GM19463 (cell line): Measurements from ENCODE around the gene RBM6.
"Not testable (repeated sequence)": the region's sequence is repeated elsewhere in the genome, so short reads cannot be mapped to it uniquely, and the experiment has no call there.

Experiments used
- ATAC-seq: cut with Tn5 transposase; IDR thresholded peaks from one replicate; pipeline ENCODE4 v1.9.1; 2021; ENCODE audit warnings: mild to moderate bottlenecking, moderate library complexity; ENCODE audit not compliant: unreplicated experiment

Gene RBM6

DNA sequence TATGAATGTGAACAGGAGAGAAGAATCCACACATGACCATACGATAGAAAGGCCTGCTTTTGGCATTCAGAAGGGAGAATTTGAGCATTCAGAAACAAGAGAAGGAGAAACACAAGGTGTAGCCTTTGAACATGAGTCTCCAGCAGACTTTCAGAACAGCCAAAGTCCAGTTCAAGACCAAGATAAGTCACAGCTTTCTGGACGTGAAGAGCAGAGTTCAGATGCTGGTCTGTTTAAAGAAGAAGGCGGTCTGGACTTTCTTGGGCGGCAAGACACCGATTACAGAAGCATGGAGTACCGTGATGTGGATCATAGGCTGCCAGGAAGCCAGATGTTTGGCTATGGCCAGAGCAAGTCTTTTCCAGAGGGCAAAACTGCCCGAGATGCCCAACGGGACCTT, 28.4 kb downstream of the RBM6 start:
- ATAC-seq = no peak

GRCh38 chr3:49972656-49973055, 32.7 kb downstream of the RBM6 start:
- ATAC-seq = no peak

- no peak for ATAC-seq
These were observed 37.0 kb downstream of the RBM6 start for GRCh38 chr3:49976942-49977341.

GRCh38 chr3:49984394-49984793, 44.4 kb downstream of the RBM6 start:
- no peak for ATAC-seq

DNA sequence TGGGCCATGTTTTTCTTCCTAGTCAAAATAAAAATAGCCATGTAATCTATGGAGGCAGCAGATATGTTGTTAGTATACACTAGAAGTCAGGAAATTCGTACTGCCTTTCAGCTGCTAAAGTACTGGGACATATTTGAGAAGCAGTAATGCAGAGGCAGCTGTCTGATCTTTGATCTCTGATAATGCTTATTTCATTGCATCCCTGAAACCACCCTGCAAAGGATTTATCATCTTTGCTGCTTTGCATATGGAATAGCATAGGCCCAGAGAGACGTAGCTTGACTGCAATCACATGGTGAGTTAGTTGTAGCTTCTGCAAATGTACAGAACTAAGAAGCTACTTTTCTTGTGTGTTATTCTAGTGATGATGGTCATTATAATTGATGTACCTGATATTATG, 52.4 kb downstream of the RBM6 start:
- no peak for ATAC-seq

GRCh38 chr3:49994476-49994875, 54.5 kb downstream of the RBM6 start:
- no peak for ATAC-seq

- no peak for ATAC-seq
These were observed 56.1 kb downstream of the RBM6 start for GRCh38 chr3:49996016-49996415.

- no peak for ATAC-seq
These were observed 57.9 kb downstream of the RBM6 start for GRCh38 chr3:49997862-49998261.

- no peak for ATAC-seq
These were observed 58.4 kb downstream of the RBM6 start for GRCh38 chr3:49998326-49998725.

DNA sequence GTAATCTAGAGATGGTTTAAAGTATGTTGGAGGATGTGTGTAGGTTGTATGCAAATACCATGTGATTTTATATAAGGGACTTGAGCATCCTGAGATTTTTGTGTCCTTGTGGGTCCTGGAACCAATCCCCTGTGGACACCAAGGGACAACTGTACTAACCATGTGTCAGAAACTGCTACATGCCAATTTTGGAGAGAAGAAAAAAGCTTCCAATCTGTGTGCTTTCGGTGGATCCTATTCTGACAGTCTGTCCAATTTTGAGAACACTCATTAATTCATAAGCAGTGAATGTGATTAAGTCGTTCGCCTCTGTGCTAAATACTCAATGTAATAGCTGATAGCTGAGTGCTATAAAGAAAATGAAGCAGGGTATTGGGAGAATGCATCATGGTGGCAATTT, 61.6 kb downstream of the RBM6 start:
- ATAC-seq = no peak

DNA sequence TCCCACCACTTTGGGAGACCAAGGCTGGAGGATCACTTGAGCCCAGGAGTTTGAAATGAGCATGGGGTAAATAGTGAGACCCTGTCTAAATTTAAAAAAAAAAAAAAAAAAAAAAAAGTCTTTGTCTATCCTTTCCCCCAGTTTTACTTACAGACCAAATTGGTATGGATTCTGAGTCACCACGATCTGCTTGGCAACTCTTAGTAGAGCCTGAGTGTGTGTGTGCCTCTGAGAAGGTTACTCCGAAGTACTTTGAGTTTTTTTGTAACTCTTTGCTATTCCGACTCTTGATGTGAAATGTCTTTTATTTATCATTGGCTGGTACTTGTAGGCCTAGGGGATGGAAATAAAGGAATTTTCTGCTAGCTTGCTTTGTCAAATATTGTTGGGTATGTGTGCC, 63.3 kb downstream of the RBM6 start:
- ATAC-seq = no peak

- no peak for ATAC-seq
These were observed 63.9 kb downstream of the RBM6 start for GRCh38 chr3:50003824-50004223.

GRCh38 chr3:50008931-50009330, 69.0 kb downstream of the RBM6 start:
- no peak for ATAC-seq

DNA sequence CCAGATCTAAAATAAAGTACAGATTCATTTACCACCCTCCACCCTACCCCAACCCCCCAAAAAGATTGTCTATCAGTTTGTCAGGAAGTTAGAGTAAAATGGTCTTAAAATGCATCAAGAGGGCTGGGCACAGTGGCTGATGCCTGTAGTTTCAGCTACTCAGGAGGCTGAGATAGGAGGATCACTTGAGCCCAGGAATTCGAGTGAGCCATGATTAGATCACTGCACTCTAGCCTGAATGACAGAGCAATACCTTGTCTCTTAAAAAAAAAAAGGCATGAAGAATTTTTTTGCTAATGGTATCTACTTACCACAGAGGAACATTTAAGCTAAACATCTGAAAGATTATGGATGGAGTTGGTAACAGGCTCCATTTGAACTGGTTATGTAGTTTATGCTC, 71.0 kb downstream of the RBM6 start:
- no peak for ATAC-seq

GRCh38 chr3:50015918-50016317, 76.0 kb downstream of the RBM6 start:
- no peak for ATAC-seq

DNA sequence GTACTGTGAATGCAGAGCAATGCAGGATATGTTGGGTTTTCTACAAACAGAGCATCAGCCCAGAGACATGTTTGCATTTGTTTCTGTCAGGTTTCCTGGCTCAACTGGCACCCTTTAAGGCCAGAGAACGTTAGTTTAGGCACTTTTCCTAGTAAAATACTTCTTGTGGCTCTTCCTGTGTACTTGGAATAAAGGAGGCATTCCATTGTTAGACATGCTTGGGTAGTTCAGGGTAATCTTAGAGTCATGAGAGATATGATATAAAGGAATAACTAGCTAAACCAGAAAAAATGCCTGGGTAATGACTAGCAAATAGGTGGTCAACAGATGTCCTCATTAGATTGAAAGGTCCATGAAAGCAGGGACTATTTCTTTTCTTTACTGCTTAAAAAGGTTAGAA, 88.4 kb downstream of the RBM6 start:
- ATAC-seq = no peak

DNA sequence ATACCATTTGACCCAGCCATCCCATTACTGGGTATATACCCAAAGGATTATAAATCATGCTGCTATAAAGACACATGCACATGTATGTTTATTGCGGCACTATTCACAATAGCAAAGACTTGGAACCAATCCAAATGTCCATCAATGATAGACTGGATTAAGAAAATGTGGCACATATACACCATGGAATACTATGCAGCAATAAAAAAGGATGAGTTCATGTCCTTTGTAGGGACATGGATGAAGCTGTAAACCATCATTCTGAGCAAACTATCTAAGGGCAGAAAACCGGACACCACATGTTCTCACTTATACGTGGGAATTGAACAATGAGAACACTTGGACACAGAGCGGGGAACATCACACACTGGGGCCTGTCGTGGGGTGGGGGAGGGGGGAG, 91.3 kb downstream of the RBM6 start:
- ATAC-seq = not testable (repeated sequence)

DNA sequence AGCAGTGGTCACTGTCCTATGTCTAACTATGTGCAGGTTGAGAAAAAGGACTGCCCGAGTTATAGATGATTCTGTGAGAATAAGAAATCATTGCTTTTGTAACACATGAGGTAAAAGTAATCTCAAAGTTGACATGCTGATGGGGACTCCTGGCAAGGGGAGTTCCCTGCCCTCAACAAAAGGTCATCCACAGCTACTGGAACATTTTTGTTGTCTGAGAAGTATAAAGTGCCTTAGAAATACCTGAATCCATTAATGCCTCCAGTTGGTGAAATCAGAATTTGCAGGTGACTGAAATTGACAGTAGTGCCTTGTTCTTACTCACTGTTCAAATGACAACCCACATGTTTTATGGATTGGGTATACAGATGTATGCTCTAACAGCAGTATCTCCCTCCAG, 105.0 kb downstream of the RBM6 start:
- ATAC-seq = no peak

DNA sequence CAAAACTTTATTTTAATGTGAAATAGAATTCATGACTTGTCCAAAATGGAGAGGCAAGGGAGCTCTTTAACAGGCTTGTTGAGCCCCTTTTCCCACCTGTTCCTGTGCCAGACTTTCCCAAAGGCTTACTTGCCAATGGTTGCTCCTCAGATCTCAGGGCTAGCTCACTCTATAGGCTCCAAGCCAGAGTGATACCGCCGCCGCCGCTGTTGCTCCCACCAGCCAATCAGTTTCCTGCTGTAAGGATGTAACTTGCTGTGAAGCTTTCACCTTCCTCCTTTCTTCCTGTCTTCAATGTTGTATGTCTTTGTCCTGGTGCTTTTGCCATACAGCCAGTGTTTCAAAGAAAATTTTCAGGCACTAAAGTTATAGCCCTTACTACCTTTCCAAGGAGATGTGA, 107.5 kb downstream of the RBM6 start:
- ATAC-seq = no peak

- no peak for ATAC-seq
These were observed 110.4 kb downstream of the RBM6 start for GRCh38 chr3:50050361-50050760.

DNA sequence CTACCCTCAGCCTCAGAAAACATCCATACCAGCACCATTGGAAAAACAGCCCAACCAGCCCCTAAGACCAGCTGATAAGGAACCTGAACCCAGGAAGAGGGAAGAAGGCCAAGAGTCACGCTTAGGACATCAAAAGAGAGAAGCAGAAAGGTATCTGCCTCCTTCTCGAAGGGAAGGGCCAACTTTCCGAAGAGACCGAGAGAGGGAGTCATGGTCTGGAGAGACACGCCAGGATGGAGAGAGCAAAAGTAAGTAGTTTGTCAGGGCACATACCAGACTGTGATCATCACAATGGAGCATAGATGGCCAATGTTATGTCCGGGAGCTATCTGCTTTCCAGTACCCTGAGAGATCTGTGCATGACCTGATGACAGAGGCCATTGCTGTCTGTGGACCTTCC, 117.8 kb downstream of the RBM6 start:
- ATAC-seq = no peak

DNA sequence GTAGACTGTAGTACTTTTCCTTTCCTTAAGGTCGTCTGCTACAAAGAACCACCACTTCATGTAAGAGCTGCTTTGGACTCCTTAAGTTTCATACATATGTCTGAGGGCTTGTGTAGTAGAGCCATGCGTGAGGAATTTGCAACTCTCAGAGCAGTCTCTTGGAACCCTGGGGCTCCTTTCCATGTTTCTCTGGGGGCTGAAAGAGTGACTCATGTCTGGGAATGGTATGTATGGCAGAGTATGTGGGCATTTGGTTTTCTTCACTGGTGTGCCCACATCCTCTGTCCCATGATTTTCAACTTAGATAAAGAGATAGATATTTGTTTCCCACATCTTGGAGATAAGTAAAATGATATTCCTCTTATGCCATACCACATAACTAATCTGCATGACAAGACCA, 128.2 kb downstream of the RBM6 start:
- ATAC-seq = no peak

DNA sequence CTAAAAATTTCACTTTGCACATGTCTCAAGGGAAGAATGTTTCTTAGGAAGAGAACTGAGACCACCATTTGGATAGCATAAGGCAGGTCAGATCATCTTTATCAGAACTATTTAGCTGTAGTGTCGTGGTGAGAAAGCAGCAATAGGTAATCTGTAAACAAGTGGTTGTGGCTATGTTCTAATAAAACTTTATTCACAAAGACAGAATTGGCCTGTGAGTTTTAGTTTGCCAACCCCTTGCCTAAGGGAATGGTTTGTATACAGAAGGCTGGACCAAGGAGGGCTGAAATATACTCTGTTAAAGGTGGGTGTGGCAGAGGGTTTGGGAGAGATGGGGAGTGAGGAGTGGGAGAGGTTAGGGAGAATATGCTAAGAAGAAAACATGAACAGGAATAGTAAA, 138.1 kb downstream of the RBM6 start:
- no peak for ATAC-seq

DNA sequence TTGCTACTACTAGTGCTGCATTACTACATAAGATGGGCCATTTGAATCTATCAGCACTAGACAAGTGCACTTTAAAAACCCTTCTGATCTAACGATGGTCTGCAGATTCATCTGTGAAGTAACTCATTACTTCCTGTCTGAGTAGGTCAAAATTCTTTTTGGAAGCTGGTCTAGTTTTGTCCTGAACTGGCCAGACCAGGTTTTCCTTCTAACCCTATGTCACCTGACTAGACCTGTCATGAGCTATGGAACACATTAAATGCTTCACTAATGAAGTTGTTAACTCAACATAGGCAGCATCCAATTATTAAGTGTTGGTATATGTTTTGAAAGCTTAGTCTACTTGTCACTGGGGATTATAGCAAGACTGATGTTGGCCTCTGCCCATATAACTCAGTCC, 138.7 kb downstream of the RBM6 start:
- ATAC-seq = no peak
